WTC11 (cell line): Measurements from ENCODE around the gene ZFHX3. TPM values are rescaled to one million over a fixed set of nuclear protein-coding genes. Genes with fewer than 3 reads are reported as not detected.

ENCODE experiments used
- ATAC-seq: fragments of 200-7000 bp; cut with Tn5 transposase; 2 replicates; pipeline ENCODE4 v1.10.0; 2021; ENCODE audit warnings: mild to moderate bottlenecking, moderate library complexity
- CTCF ChIA-PET: fragments of 300-600 bp; sonication (Branson Sonifier 250); formaldehyde crosslinking; loops from one replicate; lab custom pipeline; 2021; ENCODE audit warnings: antibody characterized with exemption; lab: Charles Lee
- POLR2A ChIA-PET: fragments of 350-600 bp; sonication (Branson Sonifier 250); formaldehyde crosslinking; loops from one replicate; lab custom pipeline; 2021; ENCODE audit warnings: antibody characterized with exemption; lab: Charles Lee
- DNase-seq: peaks from one replicate; pipeline ENCODE4 v3.0.0; 2021; ENCODE audit warnings: low spot score
- H3K27ac Mint-ChIP-seq: 2 replicates; pipeline ENCODE4 v1.8.0; 2021; ENCODE audit warnings: mixed read lengths
- H3K27me3 Mint-ChIP-seq: 2 replicates; pipeline ENCODE4 v1.8.0; 2021; ENCODE audit warnings: low read depth, mild to moderate bottlenecking, moderate library complexity, mixed read lengths
- H3K36me3 Mint-ChIP-seq: 2 replicates; pipeline ENCODE4 v1.8.0; 2021; ENCODE audit warnings: mixed read lengths
- H3K4me1 Mint-ChIP-seq: 2 replicates; pipeline ENCODE4 v1.8.0; 2022; ENCODE audit warnings: mixed read lengths
- H3K4me3 Mint-ChIP-seq: 2 replicates; pipeline ENCODE4 v1.8.0; 2021; ENCODE audit warnings: mild to moderate bottlenecking, moderate library complexity, mixed read lengths
- H3K9me3 Mint-ChIP-seq: 2 replicates; pipeline ENCODE4 v1.8.0; 2021; ENCODE audit warnings: mixed read lengths
- ETV6 ChIP-seq: sonication (generic); formaldehyde crosslinking; IDR thresholded peaks from 2 replicates; pipeline ENCODE4 v1.8.1; 2022; ENCODE audit warnings: mild to moderate bottlenecking, missing genetic modification reagents
- GRHL2 ChIP-seq: fragments of 250-450 bp; sonication (Bioruptor Pico); IDR thresholded peaks from 2 replicates; pipeline ENCODE4 v1.8.0; 2022; ENCODE audit warnings: mild to moderate bottlenecking, moderate library complexity; ENCODE audit not compliant: insufficient replicate concordance, severe bottlenecking
- IRF2 ChIP-seq: sonication (generic); formaldehyde crosslinking; IDR thresholded peaks from 2 replicates; pipeline ENCODE4 v1.8.0; 2022; ENCODE audit warnings: low read depth, missing genetic modification reagents, borderline replicate concordance
- MYBL2 ChIP-seq: sonication (generic); formaldehyde crosslinking; IDR thresholded peaks from 2 replicates; pipeline ENCODE4 v1.8.1; 2023; ENCODE audit warnings: mild to moderate bottlenecking, moderate library complexity, missing genetic modification reagents
- NR2C2 ChIP-seq: sonication (generic); formaldehyde crosslinking; IDR thresholded peaks from 2 replicates; pipeline ENCODE4 v1.8.0; 2022; ENCODE audit warnings: mild to moderate bottlenecking, missing genetic modification reagents
- SP1 ChIP-seq: sonication (generic); formaldehyde crosslinking; conservative IDR thresholded peaks from 2 replicates; pipeline ENCODE4 v1.8.1; 2022; ENCODE audit warnings: missing genetic modification reagents
- TCF7 ChIP-seq: sonication (generic); formaldehyde crosslinking; IDR thresholded peaks from 2 replicates; pipeline ENCODE4 v1.8.0; 2022; ENCODE audit warnings: mild to moderate bottlenecking, low read depth, missing genetic modification reagents, moderate library complexity
- ZNF263 ChIP-seq: sonication (generic); formaldehyde crosslinking; IDR thresholded peaks from 2 replicates; pipeline ENCODE4 v1.8.1; 2022; ENCODE audit warnings: low read depth, mild to moderate bottlenecking, moderate library complexity, missing genetic modification reagents
- total RNA-seq: library from RNA; stranded (reverse); gene quantifications from 3 replicates; pipeline ENCODE4 v1.2.3, GENCODE V29; 2021
- TF ChIP-seq, protein P1 (sequence below): sonication (generic); formaldehyde crosslinking; IDR thresholded peaks from 2 replicates; pipeline ENCODE4 v1.8.0; 2022; ENCODE audit warnings: mild to moderate bottlenecking, missing genetic modification reagents
- TF ChIP-seq, protein P2 (sequence below): fragments of 250-450 bp; sonication (Bioruptor Pico); IDR thresholded peaks from 2 replicates; pipeline ENCODE4 v1.9.0; 2021; ENCODE audit warnings: mild to moderate bottlenecking, borderline replicate concordance
- TF ChIP-seq, protein P3 (sequence below): sonication (generic); formaldehyde crosslinking; IDR thresholded peaks from 2 replicates; pipeline ENCODE4 v1.8.1; 2023; ENCODE audit warnings: mild to moderate bottlenecking, missing genetic modification reagents, moderate library complexity
- TF ChIP-seq, protein P4 (sequence below): sonication (generic); formaldehyde crosslinking; conservative IDR thresholded peaks from 2 replicates; pipeline ENCODE4 v1.8.1; 2023; ENCODE audit warnings: mild to moderate bottlenecking, low read depth, missing genetic modification reagents, moderate library complexity
- TF ChIP-seq, protein P5 (sequence below): fragments of 250-450 bp; sonication (Bioruptor Pico); conservative IDR thresholded peaks from 2 replicates; pipeline ENCODE4 v1.9.0; 2021; ENCODE audit warnings: mild to moderate bottlenecking
- TF ChIP-seq, protein P6 (sequence below): sonication (generic); formaldehyde crosslinking; IDR thresholded peaks from 2 replicates; pipeline ENCODE4 v1.8.0; 2022; ENCODE audit warnings: mild to moderate bottlenecking, missing genetic modification reagents
- TF ChIP-seq, protein P7 (sequence below): sonication (generic); formaldehyde crosslinking; IDR thresholded peaks from 2 replicates; pipeline ENCODE4 v1.8.1; 2023; ENCODE audit warnings: mild to moderate bottlenecking, missing genetic modification reagents

The ZFHX3 gene
- total RNA-seq, 1 experiment from 2014 or later: 5.7 TPM

DNA sequence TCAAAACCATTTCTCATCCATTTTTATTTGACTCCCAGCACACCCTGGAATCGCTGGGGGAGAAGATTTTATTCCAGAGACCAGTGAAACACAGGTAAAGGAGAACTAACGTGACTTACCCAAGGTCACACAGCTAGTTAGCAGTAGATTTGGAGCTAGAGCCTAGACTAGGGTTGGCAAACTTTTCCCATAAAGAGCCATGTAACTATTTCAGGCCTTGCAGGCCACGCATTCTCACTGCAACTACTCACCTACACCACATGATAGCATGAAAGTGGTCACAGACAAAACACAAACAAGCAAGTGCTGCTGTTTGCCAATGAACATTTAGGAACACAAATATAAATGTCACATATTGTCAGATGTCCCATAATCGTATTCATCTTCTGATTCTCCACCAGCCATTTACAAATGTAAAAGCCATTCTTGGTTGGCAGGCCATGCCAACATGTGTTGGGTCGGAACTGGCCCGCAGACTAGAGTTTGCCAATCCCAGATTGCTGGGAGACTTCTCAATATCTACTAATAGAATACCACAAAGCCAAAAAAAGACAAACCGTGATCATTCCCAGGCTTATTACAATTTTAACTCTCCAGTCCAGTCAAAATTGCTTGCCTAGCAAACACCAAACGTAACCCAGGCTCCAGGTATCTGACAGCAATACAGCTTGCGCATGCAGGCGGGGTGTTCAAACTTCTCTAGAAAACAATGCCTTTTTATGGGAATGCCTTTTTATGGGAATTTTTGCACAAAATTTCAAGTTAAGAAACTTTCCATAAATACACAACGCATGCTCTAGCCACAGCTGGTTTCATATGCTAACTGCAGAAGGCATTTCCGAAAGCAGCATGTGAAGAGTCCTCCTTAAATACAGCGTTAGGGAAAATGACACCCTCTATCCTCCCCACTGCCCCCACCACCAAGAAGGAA lies 20.9 kb downstream of the ZFHX3 start:
- no peak for TF ChIP-seq IRF2 (CRISPR knock-in tag)
- TF ChIP-seq, protein P1, sequence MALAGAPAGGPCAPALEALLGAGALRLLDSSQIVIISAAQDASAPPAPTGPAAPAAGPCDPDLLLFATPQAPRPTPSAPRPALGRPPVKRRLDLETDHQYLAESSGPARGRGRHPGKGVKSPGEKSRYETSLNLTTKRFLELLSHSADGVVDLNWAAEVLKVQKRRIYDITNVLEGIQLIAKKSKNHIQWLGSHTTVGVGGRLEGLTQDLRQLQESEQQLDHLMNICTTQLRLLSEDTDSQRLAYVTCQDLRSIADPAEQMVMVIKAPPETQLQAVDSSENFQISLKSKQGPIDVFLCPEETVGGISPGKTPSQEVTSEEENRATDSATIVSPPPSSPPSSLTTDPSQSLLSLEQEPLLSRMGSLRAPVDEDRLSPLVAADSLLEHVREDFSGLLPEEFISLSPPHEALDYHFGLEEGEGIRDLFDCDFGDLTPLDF (CRISPR knock-in tag): no peak
- TF ChIP-seq, protein P2, sequence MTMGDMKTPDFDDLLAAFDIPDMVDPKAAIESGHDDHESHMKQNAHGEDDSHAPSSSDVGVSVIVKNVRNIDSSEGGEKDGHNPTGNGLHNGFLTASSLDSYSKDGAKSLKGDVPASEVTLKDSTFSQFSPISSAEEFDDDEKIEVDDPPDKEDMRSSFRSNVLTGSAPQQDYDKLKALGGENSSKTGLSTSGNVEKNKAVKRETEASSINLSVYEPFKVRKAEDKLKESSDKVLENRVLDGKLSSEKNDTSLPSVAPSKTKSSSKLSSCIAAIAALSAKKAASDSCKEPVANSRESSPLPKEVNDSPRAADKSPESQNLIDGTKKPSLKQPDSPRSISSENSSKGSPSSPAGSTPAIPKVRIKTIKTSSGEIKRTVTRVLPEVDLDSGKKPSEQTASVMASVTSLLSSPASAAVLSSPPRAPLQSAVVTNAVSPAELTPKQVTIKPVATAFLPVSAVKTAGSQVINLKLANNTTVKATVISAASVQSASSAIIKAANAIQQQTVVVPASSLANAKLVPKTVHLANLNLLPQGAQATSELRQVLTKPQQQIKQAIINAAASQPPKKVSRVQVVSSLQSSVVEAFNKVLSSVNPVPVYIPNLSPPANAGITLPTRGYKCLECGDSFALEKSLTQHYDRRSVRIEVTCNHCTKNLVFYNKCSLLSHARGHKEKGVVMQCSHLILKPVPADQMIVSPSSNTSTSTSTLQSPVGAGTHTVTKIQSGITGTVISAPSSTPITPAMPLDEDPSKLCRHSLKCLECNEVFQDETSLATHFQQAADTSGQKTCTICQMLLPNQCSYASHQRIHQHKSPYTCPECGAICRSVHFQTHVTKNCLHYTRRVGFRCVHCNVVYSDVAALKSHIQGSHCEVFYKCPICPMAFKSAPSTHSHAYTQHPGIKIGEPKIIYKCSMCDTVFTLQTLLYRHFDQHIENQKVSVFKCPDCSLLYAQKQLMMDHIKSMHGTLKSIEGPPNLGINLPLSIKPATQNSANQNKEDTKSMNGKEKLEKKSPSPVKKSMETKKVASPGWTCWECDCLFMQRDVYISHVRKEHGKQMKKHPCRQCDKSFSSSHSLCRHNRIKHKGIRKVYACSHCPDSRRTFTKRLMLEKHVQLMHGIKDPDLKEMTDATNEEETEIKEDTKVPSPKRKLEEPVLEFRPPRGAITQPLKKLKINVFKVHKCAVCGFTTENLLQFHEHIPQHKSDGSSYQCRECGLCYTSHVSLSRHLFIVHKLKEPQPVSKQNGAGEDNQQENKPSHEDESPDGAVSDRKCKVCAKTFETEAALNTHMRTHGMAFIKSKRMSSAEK: no peak
- no peak for TF ChIP-seq ZNF263
- TF ChIP-seq MYBL2 (CRISPR knock-in tag): no peak
- TF ChIP-seq, protein P3, sequence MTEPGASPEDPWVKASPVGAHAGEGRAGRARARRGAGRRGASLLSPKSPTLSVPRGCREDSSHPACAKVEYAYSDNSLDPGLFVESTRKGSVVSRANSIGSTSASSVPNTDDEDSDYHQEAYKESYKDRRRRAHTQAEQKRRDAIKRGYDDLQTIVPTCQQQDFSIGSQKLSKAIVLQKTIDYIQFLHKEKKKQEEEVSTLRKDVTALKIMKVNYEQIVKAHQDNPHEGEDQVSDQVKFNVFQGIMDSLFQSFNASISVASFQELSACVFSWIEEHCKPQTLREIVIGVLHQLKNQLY: no peak
- no peak for TF ChIP-seq NR2C2 (CRISPR knock-in tag)
- TF ChIP-seq, protein P4, sequence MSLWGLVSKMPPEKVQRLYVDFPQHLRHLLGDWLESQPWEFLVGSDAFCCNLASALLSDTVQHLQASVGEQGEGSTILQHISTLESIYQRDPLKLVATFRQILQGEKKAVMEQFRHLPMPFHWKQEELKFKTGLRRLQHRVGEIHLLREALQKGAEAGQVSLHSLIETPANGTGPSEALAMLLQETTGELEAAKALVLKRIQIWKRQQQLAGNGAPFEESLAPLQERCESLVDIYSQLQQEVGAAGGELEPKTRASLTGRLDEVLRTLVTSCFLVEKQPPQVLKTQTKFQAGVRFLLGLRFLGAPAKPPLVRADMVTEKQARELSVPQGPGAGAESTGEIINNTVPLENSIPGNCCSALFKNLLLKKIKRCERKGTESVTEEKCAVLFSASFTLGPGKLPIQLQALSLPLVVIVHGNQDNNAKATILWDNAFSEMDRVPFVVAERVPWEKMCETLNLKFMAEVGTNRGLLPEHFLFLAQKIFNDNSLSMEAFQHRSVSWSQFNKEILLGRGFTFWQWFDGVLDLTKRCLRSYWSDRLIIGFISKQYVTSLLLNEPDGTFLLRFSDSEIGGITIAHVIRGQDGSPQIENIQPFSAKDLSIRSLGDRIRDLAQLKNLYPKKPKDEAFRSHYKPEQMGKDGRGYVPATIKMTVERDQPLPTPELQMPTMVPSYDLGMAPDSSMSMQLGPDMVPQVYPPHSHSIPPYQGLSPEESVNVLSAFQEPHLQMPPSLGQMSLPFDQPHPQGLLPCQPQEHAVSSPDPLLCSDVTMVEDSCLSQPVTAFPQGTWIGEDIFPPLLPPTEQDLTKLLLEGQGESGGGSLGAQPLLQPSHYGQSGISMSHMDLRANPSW (CRISPR knock-in tag): no peak
- no peak for TF ChIP-seq ETV6 (CRISPR knock-in tag)
- TF ChIP-seq, protein P5, sequence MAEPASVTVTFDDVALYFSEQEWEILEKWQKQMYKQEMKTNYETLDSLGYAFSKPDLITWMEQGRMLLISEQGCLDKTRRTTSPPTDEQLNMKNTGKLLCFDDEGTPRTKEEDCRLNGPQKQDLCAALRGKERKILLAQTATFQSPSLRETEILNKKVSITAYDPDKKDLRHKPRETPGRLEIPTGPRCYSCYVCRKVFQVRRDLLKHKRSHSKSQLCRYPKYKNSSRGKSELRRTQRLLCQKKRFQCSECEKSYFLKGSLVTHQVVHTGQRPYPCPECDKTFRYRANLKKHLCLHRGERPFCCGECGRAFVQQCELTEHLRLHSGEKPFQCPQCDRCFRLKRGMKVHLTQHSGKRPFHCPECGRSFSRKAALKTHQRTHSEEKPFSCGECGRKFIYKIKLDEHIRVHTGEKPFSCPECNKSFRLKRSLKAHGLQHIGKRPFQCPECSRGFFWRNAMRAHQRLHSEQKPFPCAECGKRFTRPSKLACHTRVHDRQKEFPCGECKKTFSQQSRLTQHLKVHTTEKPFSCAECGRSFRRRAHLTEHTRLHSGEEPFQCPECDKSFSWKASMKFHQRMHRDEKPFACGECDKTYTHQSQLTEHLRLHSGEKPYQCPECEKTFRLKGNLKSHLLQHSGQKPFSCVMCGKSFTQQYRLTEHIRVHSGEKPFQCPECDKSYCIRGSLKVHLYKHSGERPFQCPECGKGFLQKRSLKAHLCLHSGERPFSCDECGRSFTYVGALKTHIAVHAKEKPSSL (CRISPR knock-in tag): no peak
- TF ChIP-seq, protein P6, sequence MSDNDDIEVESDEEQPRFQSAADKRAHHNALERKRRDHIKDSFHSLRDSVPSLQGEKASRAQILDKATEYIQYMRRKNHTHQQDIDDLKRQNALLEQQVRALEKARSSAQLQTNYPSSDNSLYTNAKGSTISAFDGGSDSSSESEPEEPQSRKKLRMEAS (CRISPR knock-in tag): no peak
- no peak for TF ChIP-seq GRHL2 (CRISPR knock-in tag)
- no peak for TF ChIP-seq SP1 (CRISPR knock-in tag)
- TF ChIP-seq, protein P7, sequence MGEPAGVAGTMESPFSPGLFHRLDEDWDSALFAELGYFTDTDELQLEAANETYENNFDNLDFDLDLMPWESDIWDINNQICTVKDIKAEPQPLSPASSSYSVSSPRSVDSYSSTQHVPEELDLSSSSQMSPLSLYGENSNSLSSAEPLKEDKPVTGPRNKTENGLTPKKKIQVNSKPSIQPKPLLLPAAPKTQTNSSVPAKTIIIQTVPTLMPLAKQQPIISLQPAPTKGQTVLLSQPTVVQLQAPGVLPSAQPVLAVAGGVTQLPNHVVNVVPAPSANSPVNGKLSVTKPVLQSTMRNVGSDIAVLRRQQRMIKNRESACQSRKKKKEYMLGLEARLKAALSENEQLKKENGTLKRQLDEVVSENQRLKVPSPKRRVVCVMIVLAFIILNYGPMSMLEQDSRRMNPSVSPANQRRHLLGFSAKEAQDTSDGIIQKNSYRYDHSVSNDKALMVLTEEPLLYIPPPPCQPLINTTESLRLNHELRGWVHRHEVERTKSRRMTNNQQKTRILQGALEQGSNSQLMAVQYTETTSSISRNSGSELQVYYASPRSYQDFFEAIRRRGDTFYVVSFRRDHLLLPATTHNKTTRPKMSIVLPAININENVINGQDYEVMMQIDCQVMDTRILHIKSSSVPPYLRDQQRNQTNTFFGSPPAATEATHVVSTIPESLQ (CRISPR knock-in tag): no peak
- no peak for TF ChIP-seq TCF7 (CRISPR knock-in tag)
- ChIA-PET CTCF (interaction anchor here (1.4 to 2.4 kb wide), 2 partner anchors 32 kb away, joined by 3 to 7 read pairs; no protein-coding TSS in a partner anchor), POLR2A (interaction anchor here (0.6 kb wide), 1 partner anchor 103 kb away, joined by 3 read pairs; no protein-coding TSS in a partner anchor)
- Mint-ChIP-seq H3K4me1 (peaks cover 27% of the 10 kb centered on the region), H3K27me3 (peaks cover 99% of the 10 kb centered on the region), H3K27ac (no peak overlapping the region), H3K36me3 (no peaks in the 10 kb centered on the region), H3K4me3 (no peak overlapping the region), H3K9me3 (no peaks in the 10 kb centered on the region)
- no peak for ATAC-seq
- no peak for DNase-seq
